HepG2 (cell line): ENCODE measurements around the gene DSN1. TPM values are rescaled to one million over a fixed set of nuclear protein-coding genes. Genes with fewer than 3 reads are reported as not detected.

ENCODE experiments used
- ARHGAP35 ChIP-seq: sonication (generic); formaldehyde crosslinking; IDR thresholded peaks from 2 replicates; pipeline ENCODE4 v1.9.0; 2022; ENCODE audit warnings: mild to moderate bottlenecking, inconsistent platforms, moderate library complexity, missing genetic modification reagents, borderline replicate concordance
- DZIP1 ChIP-seq: sonication (generic); formaldehyde crosslinking; IDR thresholded peaks from 2 replicates; pipeline ENCODE4 v1.5.0; 2020; ENCODE audit warnings: mild to moderate bottlenecking, missing genetic modification reagents
- GATAD1 ChIP-seq: IDR thresholded peaks from 2 replicates; pipeline ENCODE4 v1.6.1; 2016; ENCODE audit warnings: missing genetic modification reagents, missing compliant biosample characterization
- LBX2 ChIP-seq: sonication (generic); formaldehyde crosslinking; IDR thresholded peaks from 2 replicates; pipeline ENCODE4 v1.5.0; 2020; ENCODE audit warnings: missing genetic modification reagents, mild to moderate bottlenecking, borderline replicate concordance
- LRRFIP1 ChIP-seq: sonication (generic); formaldehyde crosslinking; conservative IDR thresholded peaks from 2 replicates; pipeline ENCODE4 v1.4.0; 2020; ENCODE audit warnings: missing genetic modification reagents
- MED13 ChIP-seq: sonication (generic); formaldehyde crosslinking; IDR thresholded peaks from 2 replicates; pipeline ENCODE4 v1.5.0; 2020; ENCODE audit warnings: missing genetic modification reagents
- U2AF2 ChIP-seq: fragments of 200-400 bp; formaldehyde crosslinking; IDR thresholded peaks from 2 replicates; pipeline ENCODE4 v1.6.1; 2017; ENCODE audit warnings: low read depth, mild to moderate bottlenecking, low read length
- ZBTB21 ChIP-seq: sonication (generic); formaldehyde crosslinking; IDR thresholded peaks from 2 replicates; pipeline ENCODE4 v1.4.0; 2020; ENCODE audit warnings: missing genetic modification reagents
- ZBTB7B ChIP-seq: sonication (generic); formaldehyde crosslinking; IDR thresholded peaks from 2 replicates; pipeline ENCODE4 v1.4.0; 2020; ENCODE audit warnings: missing genetic modification reagents
- ZFP82 ChIP-seq: sonication (generic); formaldehyde crosslinking; IDR thresholded peaks from 2 replicates; pipeline ENCODE4 v1.5.1; 2020; ENCODE audit warnings: mild to moderate bottlenecking, missing genetic modification reagents, borderline replicate concordance
- ZNF17 ChIP-seq: sonication (generic); formaldehyde crosslinking; IDR thresholded peaks from 2 replicates; pipeline ENCODE4 v1.5.0; 2020; ENCODE audit warnings: mild to moderate bottlenecking, missing genetic modification reagents
- ZNF331 ChIP-seq: sonication (generic); formaldehyde crosslinking; IDR thresholded peaks from 2 replicates; pipeline ENCODE4 v1.4.0; 2020; ENCODE audit warnings: missing genetic modification reagents
- ZNF512 ChIP-seq: sonication (generic); formaldehyde crosslinking; IDR thresholded peaks from 2 replicates; pipeline ENCODE4 v1.4.0; 2020; ENCODE audit warnings: mild to moderate bottlenecking, missing genetic modification reagents
- ZNF619 ChIP-seq: sonication (generic); formaldehyde crosslinking; IDR thresholded peaks from 2 replicates; pipeline ENCODE4 v1.4.0; 2020; ENCODE audit warnings: mild to moderate bottlenecking, missing genetic modification reagents
- ZNF644 ChIP-seq: IDR thresholded peaks from 2 replicates; pipeline ENCODE4 v1.6.1; 2016; ENCODE audit warnings: low read depth
- ZNF781 ChIP-seq: sonication (generic); formaldehyde crosslinking; IDR thresholded peaks from 2 replicates; pipeline ENCODE4 v1.5.1; 2020; ENCODE audit warnings: borderline replicate concordance, mild to moderate bottlenecking, missing genetic modification reagents; ENCODE audit errors: not compliant biosample characterization
- ZUFSP ChIP-seq: sonication (generic); formaldehyde crosslinking; IDR thresholded peaks from 2 replicates; pipeline ENCODE4 v1.9.0; 2021; ENCODE audit warnings: missing genetic modification reagents, mild to moderate bottlenecking, borderline replicate concordance
- polyA plus RNA-seq, 8 experiments: library from polyadenylated mRNA; depleted of rRNA in 3 of 8; stranded (reverse) in 7 of 8; unstranded in 1 of 8; fragments of >200 nt; fragmentation: Illumina TruSeq in 4 of 8; extraction: Trizol in 4 of 8; gene quantifications; 2 replicates each; pipeline versions ENCODE4 v1.2.1 to v1.2.3, GENCODE V29; 2011 to 2016; ENCODE audit warnings: low read depth in 4 of 8, missing spikeins in 1 of 8, mixed read lengths in 1 of 8; ENCODE audit not compliant: insufficient read depth in 1 of 8
- total RNA-seq, 5 experiments: library from RNA; depleted of rRNA; stranded (reverse); fragments of >200 nt; fragmentation: Illumina TruSeq; extraction: Trizol; gene quantifications; 2 replicates each; pipeline ENCODE4 v1.2.3, GENCODE V29; 2016; ENCODE audit warnings: low read depth in 1 of 5

The DSN1 gene
- total and polyA plus RNA-seq, 2 of the 13 experiments (the other 11 are each of a cell fraction or from before 2014, with no cell fraction given): 18.7 to 53.7 TPM

- peak; percentile 99 for TF ChIP-seq GATAD1
- peak; percentile 85 for TF ChIP-seq ZNF331 (CRISPR knock-in tag)
- TF ChIP-seq ARHGAP35 (CRISPR knock-in tag): no peak
- TF ChIP-seq ZNF512: no peak; the same call in 1 of the 2 replicates
- TF ChIP-seq ZNF619 (CRISPR knock-in tag): peak; percentile 96; the same call in 1 of the 2 replicates
- peak; percentile 90 for TF ChIP-seq ZBTB7B
- peak; percentile 97 for TF ChIP-seq ZFP82 (CRISPR knock-in tag)
- TF ChIP-seq ZNF644 (CRISPR knock-in tag): no peak
- TF ChIP-seq LRRFIP1 (CRISPR knock-in tag): 0 out of 2 replicates have a peak, but pooled peaks have one; percentile 70
- TF ChIP-seq LBX2 (CRISPR knock-in tag): peak; percentile 13; the same call in 1 of the 2 replicates
- TF ChIP-seq DZIP1: peak; percentile 75; the same call in 1 of the 2 replicates
- TF ChIP-seq U2AF2: 0 out of 2 replicates have a peak, but pooled peaks have one; percentile 33
- 0 out of 2 replicates have a peak, but pooled peaks have one; percentile 67 for TF ChIP-seq MED13
- no peak for TF ChIP-seq ZNF17 (CRISPR knock-in tag)
- peak; percentile 46 for TF ChIP-seq ZNF781
- no peak for TF ChIP-seq ZUFSP (CRISPR knock-in tag)
- TF ChIP-seq ZBTB21: peak; percentile 86
Measured at GRCh38 chr20:36773597-36774390, at the start of gene DSN1 (continued).
